Measurements from ENCODE around the gene ASB9. TPM values are rescaled to one million over a fixed set of nuclear protein-coding genes. Genes with fewer than 3 reads are reported as not detected.

ASB9 gene
- total and polyA plus RNA-seq, 9 of the 15 experiments (the other 6 are each of a cell fraction or from before 2014, with no cell fraction given): 0.27 to 1.7 (median 0.96) TPM

- TF ChIP-seq MXI1 (IDR thresholded peaks at IDR 0.05; ENCODE audit: low read depth, low read length) (no peak), TCF7 (IDR thresholded peaks at IDR 0.05; ENCODE audit: borderline replicate concordance) (no peak), ZNF696 (CRISPR knock-in tag; conservative IDR thresholded peaks at IDR 0.05) (no peak), C11orf30 (IDR thresholded peaks at IDR 0.05; ENCODE audit: low read depth) (no peak)
- TF ChIP-seq, protein P1, sequence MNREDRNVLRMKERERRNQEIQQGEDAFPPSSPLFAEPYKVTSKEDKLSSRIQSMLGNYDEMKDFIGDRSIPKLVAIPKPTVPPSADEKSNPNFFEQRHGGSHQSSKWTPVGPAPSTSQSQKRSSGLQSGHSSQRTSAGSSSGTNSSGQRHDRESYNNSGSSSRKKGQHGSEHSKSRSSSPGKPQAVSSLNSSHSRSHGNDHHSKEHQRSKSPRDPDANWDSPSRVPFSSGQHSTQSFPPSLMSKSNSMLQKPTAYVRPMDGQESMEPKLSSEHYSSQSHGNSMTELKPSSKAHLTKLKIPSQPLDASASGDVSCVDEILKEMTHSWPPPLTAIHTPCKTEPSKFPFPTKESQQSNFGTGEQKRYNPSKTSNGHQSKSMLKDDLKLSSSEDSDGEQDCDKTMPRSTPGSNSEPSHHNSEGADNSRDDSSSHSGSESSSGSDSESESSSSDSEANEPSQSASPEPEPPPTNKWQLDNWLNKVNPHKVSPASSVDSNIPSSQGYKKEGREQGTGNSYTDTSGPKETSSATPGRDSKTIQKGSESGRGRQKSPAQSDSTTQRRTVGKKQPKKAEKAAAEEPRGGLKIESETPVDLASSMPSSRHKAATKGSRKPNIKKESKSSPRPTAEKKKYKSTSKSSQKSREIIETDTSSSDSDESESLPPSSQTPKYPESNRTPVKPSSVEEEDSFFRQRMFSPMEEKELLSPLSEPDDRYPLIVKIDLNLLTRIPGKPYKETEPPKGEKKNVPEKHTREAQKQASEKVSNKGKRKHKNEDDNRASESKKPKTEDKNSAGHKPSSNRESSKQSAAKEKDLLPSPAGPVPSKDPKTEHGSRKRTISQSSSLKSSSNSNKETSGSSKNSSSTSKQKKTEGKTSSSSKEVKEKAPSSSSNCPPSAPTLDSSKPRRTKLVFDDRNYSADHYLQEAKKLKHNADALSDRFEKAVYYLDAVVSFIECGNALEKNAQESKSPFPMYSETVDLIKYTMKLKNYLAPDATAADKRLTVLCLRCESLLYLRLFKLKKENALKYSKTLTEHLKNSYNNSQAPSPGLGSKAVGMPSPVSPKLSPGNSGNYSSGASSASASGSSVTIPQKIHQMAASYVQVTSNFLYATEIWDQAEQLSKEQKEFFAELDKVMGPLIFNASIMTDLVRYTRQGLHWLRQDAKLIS (CRISPR knock-in tag; IDR thresholded peaks at IDR 0.05): no peak
- TF ChIP-seq, protein P2, sequence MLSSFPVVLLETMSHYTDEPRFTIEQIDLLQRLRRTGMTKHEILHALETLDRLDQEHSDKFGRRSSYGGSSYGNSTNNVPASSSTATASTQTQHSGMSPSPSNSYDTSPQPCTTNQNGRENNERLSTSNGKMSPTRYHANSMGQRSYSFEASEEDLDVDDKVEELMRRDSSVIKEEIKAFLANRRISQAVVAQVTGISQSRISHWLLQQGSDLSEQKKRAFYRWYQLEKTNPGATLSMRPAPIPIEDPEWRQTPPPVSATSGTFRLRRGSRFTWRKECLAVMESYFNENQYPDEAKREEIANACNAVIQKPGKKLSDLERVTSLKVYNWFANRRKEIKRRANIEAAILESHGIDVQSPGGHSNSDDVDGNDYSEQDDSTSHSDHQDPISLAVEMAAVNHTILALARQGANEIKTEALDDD (IDR thresholded peaks at IDR 0.05): no peak
These were observed 25.5 kb downstream of the ASB9 start (continued) for GRCh38 chrX:15244421-15244820.

Measured in K562 (cell line).